IMR-90 (cell line): Measurements from ENCODE around the gene PTPRO. TPM values are rescaled to one million over a fixed set of nuclear protein-coding genes. Genes with fewer than 3 reads are reported as not detected.

ENCODE experiments used
- ATAC-seq: fragments of 200-7000 bp; cut with Tn5 transposase; 2 replicates; pipeline ENCODE4 v1.9.1; 2020; ENCODE audit warnings: low read depth, mild to moderate bottlenecking, moderate library complexity
- BruUV-seq: library from RNA; stranded (reverse); fragments of 400-500 nt; replicated peaks from 2 replicates; lab custom pipeline; 2021; lab: Mats Ljungman, UMichigan
- CTCF ChIA-PET: fragments of 300-600 bp; formaldehyde crosslinking; extraction: SDS; loops from one replicate; lab custom pipeline; 2021; ENCODE audit warnings: antibody characterized with exemption; lab: Yijun Ruan, JAX
- POLR2A ChIA-PET: fragments of 300-600 bp; sonication (Branson Sonifier 250); formaldehyde crosslinking; loops from one replicate; lab custom pipeline; 2022; ENCODE audit warnings: antibody characterized with exemption; ENCODE audit not compliant: unreplicated experiment; lab: Charles Lee
- DNase-seq: peaks from one replicate; pipeline ENCODE4 v3.0.0; 2013
- H2AFZ ChIP-seq: replicated peaks from 2 replicates; pipeline ENCODE3; 2013; ENCODE audit warnings: low read length, mild to moderate bottlenecking; ENCODE audit not compliant: poor library complexity
- H2AK5ac ChIP-seq: 2 replicates; pipeline ENCODE4 v1.6.1; 2013; ENCODE audit warnings: low read depth, low read length, inconsistent platforms
- H2AK9ac ChIP-seq: replicated peaks from 2 replicates; pipeline ENCODE3; 2013; ENCODE audit warnings: mild to moderate bottlenecking, low read depth, low read length, moderate library complexity; ENCODE audit not compliant: poor library complexity
- H2BK120ac ChIP-seq: 2 replicates; pipeline ENCODE4 v1.6.1; 2013; ENCODE audit warnings: low read depth, low read length, inconsistent platforms
- H2BK15ac ChIP-seq: 3 replicates; pipeline ENCODE4 v1.6.1; 2013; ENCODE audit warnings: low read depth, low read length, inconsistent platforms
- H2BK20ac ChIP-seq: 2 replicates; pipeline ENCODE4 v1.6.1; 2013; ENCODE audit warnings: low read depth, mild to moderate bottlenecking, inconsistent platforms, low read length, moderate library complexity
- H2BK5ac ChIP-seq: 2 replicates; pipeline ENCODE4 v1.6.1; 2013; ENCODE audit warnings: mild to moderate bottlenecking, low read depth, low read length, inconsistent platforms; ENCODE audit not compliant: poor library complexity, severe bottlenecking
- H3K14ac ChIP-seq: replicated peaks from 2 replicates; pipeline ENCODE4 v1.6.1; 2013; ENCODE audit warnings: low read depth, low read length, inconsistent platforms
- H3K18ac ChIP-seq: 2 replicates; pipeline ENCODE4 v1.6.1; 2013; ENCODE audit warnings: low read depth, low read length, control low read depth
- H3K23ac ChIP-seq: 2 replicates; pipeline ENCODE4 v1.6.1; 2013; ENCODE audit warnings: low read depth, low read length, inconsistent platforms
- H3K27ac ChIP-seq: 2 replicates; pipeline ENCODE4 v1.5.1; 2013; ENCODE audit warnings: mild to moderate bottlenecking, control low read depth, low read length; ENCODE audit not compliant: insufficient read depth
- H3K27me3 ChIP-seq: 2 replicates; pipeline ENCODE4 v1.6.1; 2013; ENCODE audit warnings: low read length; ENCODE audit not compliant: control insufficient read depth, insufficient read depth
- H3K36me3 ChIP-seq: 2 replicates; pipeline ENCODE4 v1.6.1; 2013; ENCODE audit warnings: low read length, mixed read lengths; ENCODE audit not compliant: control insufficient read depth, insufficient read depth
- H3K4ac ChIP-seq: 2 replicates; pipeline ENCODE4 v1.6.1; 2013; ENCODE audit warnings: low read depth, low read length, inconsistent platforms
- H3K4me1 ChIP-seq: 2 replicates; pipeline ENCODE4 v1.6.1; 2013; ENCODE audit warnings: low read length, mixed read lengths; ENCODE audit not compliant: control insufficient read depth, insufficient read depth
- H3K4me2 ChIP-seq: 2 replicates; pipeline ENCODE4 v1.6.1; 2013; ENCODE audit warnings: low read depth, mild to moderate bottlenecking, control low read depth, low read length, moderate library complexity
- H3K4me3 ChIP-seq: 2 replicates; pipeline ENCODE4 v1.5.1; 2013; ENCODE audit warnings: low read depth, mild to moderate bottlenecking, control low read depth, low read length, moderate library complexity; ENCODE audit not compliant: insufficient read depth
- H3K56ac ChIP-seq: 2 replicates; pipeline ENCODE4 v1.6.1; 2013; ENCODE audit warnings: low read length, inconsistent platforms; ENCODE audit not compliant: insufficient read depth; ENCODE audit errors: extremely low read depth
- H3K79me1 ChIP-seq, 2 experiments: 2 replicates each; pipeline ENCODE4 v1.6.1; 2013; ENCODE audit warnings: low read length in 2 of 2, inconsistent platforms in 1 of 2, low read depth in 1 of 2
- H3K9ac ChIP-seq: 2 replicates; pipeline ENCODE4 v1.6.1; 2013; ENCODE audit warnings: low read depth, low read length, control low read depth
- H3K9me1 ChIP-seq: 2 replicates; pipeline ENCODE4 v1.6.1; 2013; ENCODE audit warnings: low read length, inconsistent platforms; ENCODE audit not compliant: insufficient read depth
- H3K9me3 ChIP-seq: 2 replicates; pipeline ENCODE4 v1.6.1; 2013; ENCODE audit warnings: low read length; ENCODE audit not compliant: control insufficient read depth, insufficient read depth
- H4K20me1 ChIP-seq: 2 replicates; pipeline ENCODE4 v1.6.1; 2013; ENCODE audit warnings: low read length, inconsistent platforms; ENCODE audit not compliant: insufficient read depth
- H4K5ac ChIP-seq: 2 replicates; pipeline ENCODE4 v1.6.1; 2013; ENCODE audit warnings: mild to moderate bottlenecking, low read depth, low read length, control low read depth
- H4K8ac ChIP-seq, 2 experiments: 2 replicates each; pipeline ENCODE4 v1.6.1; 2013; ENCODE audit warnings: low read depth in 2 of 2, low read length in 2 of 2, control low read depth in 1 of 2, inconsistent platforms in 1 of 2
- H4K91ac ChIP-seq: 2 replicates; pipeline ENCODE4 v1.6.1; 2013; ENCODE audit warnings: low read depth, low read length, inconsistent platforms; ENCODE audit not compliant: insufficient read depth
- BHLHE40 ChIP-seq: fragments of 150-350 bp; IDR thresholded peaks from 2 replicates; pipeline ENCODE4 v1.6.1; 2016; ENCODE audit warnings: mild to moderate bottlenecking, low read depth, low read length
- CEBPB ChIP-seq: IDR thresholded peaks from 2 replicates; pipeline ENCODE4 v1.6.1; 2012; ENCODE audit warnings: low read depth, low read length, improper control_type of control experiment
- MAFK ChIP-seq: IDR thresholded peaks from 2 replicates; pipeline ENCODE4 v1.6.1; 2012; ENCODE audit warnings: low read depth, low read length, improper control_type of control experiment
- MAZ ChIP-seq: IDR thresholded peaks from 2 replicates; pipeline ENCODE4 v1.6.1; 2012; ENCODE audit warnings: low read depth, mild to moderate bottlenecking, low read length, improper control_type of control experiment, moderate library complexity, borderline replicate concordance
- MXI1 ChIP-seq: IDR thresholded peaks from 2 replicates; pipeline ENCODE4 v1.6.1; 2012; ENCODE audit warnings: low read depth, mild to moderate bottlenecking, low read length, moderate library complexity, borderline replicate concordance
- POLR2A ChIP-seq: IDR thresholded peaks from 2 replicates; pipeline ENCODE4 v1.6.1; 2012; ENCODE audit warnings: mild to moderate bottlenecking, low read depth, low read length
- RAD21 ChIP-seq: IDR thresholded peaks from 2 replicates; pipeline ENCODE4 v1.6.1; 2012; ENCODE audit warnings: low read length, improper control_type of control experiment
- RFX5 ChIP-seq: IDR thresholded peaks from 2 replicates; pipeline ENCODE4 v1.8.0; 2012; ENCODE audit warnings: low read depth, mild to moderate bottlenecking, low read length, moderate library complexity
- SMC3 ChIP-seq: fragments of 150-350 bp; IDR thresholded peaks from 2 replicates; pipeline ENCODE4 v1.6.1; 2016; ENCODE audit warnings: low read depth, mild to moderate bottlenecking, antibody characterized with exemption, low read length, moderate library complexity
- WGBS, 2 experiments: methylation state at CpG; one replicate each; pipeline versions ENCODE4 v1.1.5 to v1.1.7; 2013; ENCODE audit warnings: missing lambda C conversion rate in 2 of 2; ENCODE audit not compliant: insufficient read length in 1 of 2; ENCODE audit errors: extremely low coverage in 2 of 2; 5-methylcytosine and 5-hydroxymethylcytosine counted together
- dilution Hi-C: fragments of 300-500 bp; cut with HindIII; formaldehyde crosslinking; loops from one replicate; pipeline ENCODE4 v1.14.3; 2018; ENCODE audit warnings: low sequenced_read_pairs; ENCODE audit not compliant: unreplicated experiment
- in situ Hi-C: fragments of 300-500 bp; cut with MboI; formaldehyde crosslinking; loops from 3 replicates; pipeline ENCODE4 v1.14.3; 2019; ENCODE audit warnings: low sequenced_read_pairs, inconsistent platforms, mixed read lengths
- intact Hi-C: fragments of 100-400 bp; cut with micrococcal nuclease; formaldehyde crosslinking; loops from 2 replicates; pipeline ENCODE4 v1.10.0; 2022
- polyA plus RNA-seq, 3 experiments: library from polyadenylated mRNA; depleted of rRNA; stranded (reverse); fragments of >200 nt; gene quantifications; 2 replicates each; pipeline ENCODE4 v1.2.3, GENCODE V29; 2012; ENCODE audit warnings: low replicate concordance in 1 of 3
- total RNA-seq: library from RNA; depleted of rRNA; stranded (reverse); fragments of >200 nt; gene quantifications from 2 replicates; pipeline ENCODE4 v1.2.3, GENCODE V29; 2012
- TF ChIP-seq, protein P1 (sequence below): fragments of 150-350 bp; IDR thresholded peaks from 2 replicates; pipeline ENCODE4 v1.6.1; 2016; ENCODE audit warnings: low read depth, mild to moderate bottlenecking, low read length, moderate library complexity, borderline replicate concordance

PTPRO gene
- total and polyA plus RNA-seq, 2 of the 4 experiments (the other 2 are of a cell fraction): 0.03 to 0.18 TPM

DNA sequence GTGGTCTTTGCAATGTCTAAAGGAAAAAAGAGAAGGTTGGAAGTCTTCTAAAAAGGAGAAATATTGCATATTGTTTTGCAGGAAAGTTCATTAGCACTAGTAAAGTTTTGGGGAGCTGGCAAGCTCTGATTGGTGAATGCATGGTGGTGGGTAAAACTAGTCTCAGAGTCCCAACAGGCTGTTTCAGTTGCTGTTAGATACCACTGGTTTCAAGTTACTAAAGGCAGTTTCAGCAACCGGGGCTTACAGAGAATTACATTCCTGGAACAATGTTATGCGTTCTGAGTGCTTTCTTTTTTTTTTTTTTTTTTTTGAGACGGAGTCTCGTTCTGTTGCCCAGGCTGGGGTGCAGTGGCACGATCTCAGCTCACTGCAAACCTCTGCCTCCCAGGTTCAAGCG is 258.7 kb downstream of the PTPRO start:
- H3K36me3 ChIP-seq: no peaks in the 10 kb centered on the region
- H3K18ac ChIP-seq: no peak overlapping the region
- DNase-seq (peak; percentile 53), ATAC-seq (peak; percentile 79)
- no peaks in the 10 kb centered on the region; the same call in 1 of the 2 replicates for H3K27me3 ChIP-seq
- H2AK9ac ChIP-seq: no peak overlapping the region
- peaks cover 2% of the 10 kb centered on the region for H3K9me3 ChIP-seq
- H4K8ac ChIP-seq: no peak overlapping the region
- ChIA-PET POLR2A (no interaction called here), CTCF (interaction anchor here (0.6 to 1.0 kb wide), 2 partner anchors 49 to 96 kb away, joined by 3 read pairs; no protein-coding TSS in a partner anchor)
- no peak overlapping the region for H2AFZ ChIP-seq
- H2AK5ac ChIP-seq: no peak overlapping the region
- H2BK15ac ChIP-seq: no peak overlapping the region
- TF ChIP-seq MXI1 (no peak), MAZ (no peak), CEBPB (no peak), SMC3 (no peak), RAD21 (no peak), BHLHE40 (no peak), RFX5 (no peak), MAFK (no peak), POLR2A (no peak)
- TF ChIP-seq, protein P1, sequence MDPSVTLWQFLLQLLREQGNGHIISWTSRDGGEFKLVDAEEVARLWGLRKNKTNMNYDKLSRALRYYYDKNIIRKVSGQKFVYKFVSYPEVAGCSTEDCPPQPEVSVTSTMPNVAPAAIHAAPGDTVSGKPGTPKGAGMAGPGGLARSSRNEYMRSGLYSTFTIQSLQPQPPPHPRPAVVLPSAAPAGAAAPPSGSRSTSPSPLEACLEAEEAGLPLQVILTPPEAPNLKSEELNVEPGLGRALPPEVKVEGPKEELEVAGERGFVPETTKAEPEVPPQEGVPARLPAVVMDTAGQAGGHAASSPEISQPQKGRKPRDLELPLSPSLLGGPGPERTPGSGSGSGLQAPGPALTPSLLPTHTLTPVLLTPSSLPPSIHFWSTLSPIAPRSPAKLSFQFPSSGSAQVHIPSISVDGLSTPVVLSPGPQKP: no peak
- no peaks in the 10 kb centered on the region for H3K79me1 ChIP-seq
- H3K4me3 ChIP-seq: no peak overlapping the region
- no peak overlapping the region for H4K91ac ChIP-seq
- BruUV-seq: no TSS peak
- in situ Hi-C loops: no loop called here
- dilution Hi-C loops: no loop called here
- H4K20me1 ChIP-seq: no peaks in the 10 kb centered on the region
- H2BK20ac ChIP-seq: no peak overlapping the region
- no peak overlapping the region for H2BK5ac ChIP-seq
- H3K4me2 ChIP-seq: no peak overlapping the region
- H4K5ac ChIP-seq: no peak overlapping the region
- no peak overlapping the region for H3K56ac ChIP-seq
- no peak overlapping the region for H2BK120ac ChIP-seq
- H3K23ac ChIP-seq: no peak overlapping the region
- H3K4me1 ChIP-seq: peaks cover 2% of the 10 kb centered on the region; the same call in 1 of the 2 replicates
- H3K9me1 ChIP-seq: no peaks in the 10 kb centered on the region
- no peak overlapping the region for H3K14ac ChIP-seq
- H3K27ac ChIP-seq: no peak overlapping the region
- intact Hi-C loops: loop anchor here (10.0 kb wide), 1 partner anchor 426 kb away; no protein-coding TSS in a partner anchor
- no CpG with 5 or more reads among the region's 6 CpGs for WGBS, 2 experiments
- no peak overlapping the region for H3K4ac ChIP-seq
- H3K9ac ChIP-seq: no peak overlapping the region
